GM18907 (cell line): ENCODE data around the gene GPBAR1.
"Not testable (repeated sequence)": the region's sequence is repeated elsewhere in the genome, so short reads cannot be mapped to it uniquely, and the experiment has no call there.

Source experiments
- ATAC-seq: cut with Tn5 transposase; IDR thresholded peaks from one replicate; pipeline ENCODE4 v1.9.1; 2021; ENCODE audit warnings: mild to moderate bottlenecking, moderate library complexity; ENCODE audit not compliant: unreplicated experiment

Gene GPBAR1

DNA sequence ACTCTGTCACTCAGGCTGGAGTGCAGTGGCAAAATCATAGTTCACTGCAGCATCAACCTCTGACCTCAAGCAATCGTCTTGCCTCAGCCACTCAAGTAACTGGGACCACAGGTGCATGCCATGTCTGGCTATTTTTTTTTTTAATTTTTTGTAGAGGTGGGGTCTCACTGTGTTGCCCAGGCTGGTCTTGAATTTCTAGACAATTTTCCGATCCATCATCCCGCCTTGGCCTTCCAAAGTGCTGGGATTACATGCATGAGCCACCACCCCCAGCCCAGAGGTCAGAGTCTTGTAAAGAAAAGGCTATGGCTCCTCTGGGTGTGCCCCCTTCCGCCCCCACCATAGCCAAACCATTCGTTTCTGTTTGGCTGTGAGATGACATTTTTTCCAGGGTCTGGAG, 44.6 kb downstream of the GPBAR1 start:
- ATAC-seq: no peak

DNA sequence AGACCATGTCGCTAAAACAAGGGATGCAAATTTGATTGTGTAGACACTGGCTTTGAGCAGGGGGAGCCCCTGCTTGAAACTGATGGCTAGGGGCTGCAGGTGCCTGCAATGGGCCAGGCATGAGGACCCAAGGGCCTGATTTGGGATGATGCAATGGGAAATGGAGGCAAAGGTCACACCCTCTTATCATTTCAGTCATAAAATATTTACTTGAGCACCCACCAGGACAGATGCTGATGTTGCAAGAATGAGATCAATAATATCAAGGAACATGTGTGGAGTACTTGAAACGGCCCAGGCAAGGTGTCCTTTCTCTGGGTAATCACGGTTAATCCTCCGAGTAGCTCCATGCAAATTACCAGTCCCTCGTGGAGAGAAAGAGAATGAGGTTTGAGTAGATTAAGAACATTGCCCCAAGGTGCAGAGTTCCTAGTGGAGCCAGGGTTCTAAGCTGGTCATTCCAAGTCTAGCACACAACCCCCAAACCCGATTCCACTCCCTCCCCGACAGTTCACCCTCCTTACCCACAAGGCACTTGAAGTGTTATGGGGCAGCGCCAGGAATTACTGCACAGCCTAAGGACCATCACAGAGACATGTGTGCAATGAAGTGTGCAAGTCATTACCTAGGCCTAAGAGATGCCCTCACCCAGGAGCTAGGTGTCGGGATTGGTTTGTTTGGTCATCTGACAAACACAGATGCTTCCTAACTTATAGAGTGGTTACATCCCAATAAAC, 45.5 kb downstream of the GPBAR1 start:
- ATAC-seq: no peak

DNA sequence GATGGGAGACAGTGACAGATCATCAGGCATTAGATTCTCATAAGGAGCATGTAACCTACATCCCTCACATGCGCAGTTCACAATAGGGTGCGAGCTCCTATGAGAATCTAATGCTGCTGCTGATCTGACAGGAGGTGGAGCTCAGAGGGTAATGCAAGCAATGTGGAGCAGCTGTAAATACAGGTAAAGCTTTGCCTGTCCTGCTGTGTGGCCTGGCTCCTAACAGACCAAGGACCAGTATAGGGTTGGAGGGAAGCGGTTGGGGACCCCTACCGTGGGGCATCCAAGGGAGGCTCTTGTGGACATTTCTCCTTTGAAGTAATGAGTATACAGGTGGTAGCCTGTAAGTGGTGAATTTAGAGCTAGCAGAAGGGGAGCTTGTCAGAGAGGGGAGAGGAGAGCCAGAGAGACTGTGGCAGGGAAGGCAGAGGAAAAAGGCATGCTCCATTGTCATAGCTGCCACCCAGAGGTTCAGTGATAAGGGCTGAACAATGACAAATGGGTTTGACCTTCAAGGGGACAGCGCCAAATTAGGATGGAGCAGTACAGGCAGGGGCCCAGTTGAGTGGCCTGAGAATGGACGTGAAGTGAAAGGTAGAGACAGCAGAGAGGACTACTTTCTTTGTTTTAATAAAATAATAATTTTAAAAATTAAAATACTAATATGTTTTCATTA, 46.7 kb downstream of the GPBAR1 start:
- ATAC-seq: no peak

DNA sequence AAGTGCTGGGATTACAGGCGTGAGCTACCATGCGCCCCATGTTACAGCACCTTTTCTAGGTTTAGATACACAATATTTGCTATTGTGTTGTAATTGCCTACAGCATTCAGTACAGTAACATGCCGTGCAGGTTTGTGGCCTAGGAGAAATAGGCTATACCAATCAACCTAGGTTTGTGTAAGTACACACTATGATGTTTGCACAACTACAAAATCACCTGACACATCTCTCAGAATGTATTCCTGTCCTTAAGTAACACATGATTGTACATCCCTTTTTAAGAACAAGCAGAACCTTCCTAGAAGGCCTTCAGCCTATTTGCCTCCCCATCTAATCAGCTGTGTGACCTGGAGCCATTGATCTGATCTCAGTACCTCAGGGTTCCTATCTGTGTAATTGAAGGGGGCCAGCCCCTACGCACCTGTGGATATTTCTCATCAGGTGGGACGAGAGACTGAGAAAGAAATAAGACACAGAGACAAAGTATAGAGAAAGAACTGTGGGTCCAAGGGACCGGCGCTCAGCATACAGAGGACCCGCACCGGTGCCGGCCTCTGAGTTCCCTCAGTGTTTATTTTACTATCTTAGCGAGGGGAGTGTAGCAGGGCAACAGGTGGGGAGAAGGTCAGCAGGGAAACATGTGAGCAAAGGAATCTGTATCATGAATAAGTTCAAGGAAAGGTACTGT, 50.2 kb downstream of the GPBAR1 start:
- no peak for ATAC-seq

DNA sequence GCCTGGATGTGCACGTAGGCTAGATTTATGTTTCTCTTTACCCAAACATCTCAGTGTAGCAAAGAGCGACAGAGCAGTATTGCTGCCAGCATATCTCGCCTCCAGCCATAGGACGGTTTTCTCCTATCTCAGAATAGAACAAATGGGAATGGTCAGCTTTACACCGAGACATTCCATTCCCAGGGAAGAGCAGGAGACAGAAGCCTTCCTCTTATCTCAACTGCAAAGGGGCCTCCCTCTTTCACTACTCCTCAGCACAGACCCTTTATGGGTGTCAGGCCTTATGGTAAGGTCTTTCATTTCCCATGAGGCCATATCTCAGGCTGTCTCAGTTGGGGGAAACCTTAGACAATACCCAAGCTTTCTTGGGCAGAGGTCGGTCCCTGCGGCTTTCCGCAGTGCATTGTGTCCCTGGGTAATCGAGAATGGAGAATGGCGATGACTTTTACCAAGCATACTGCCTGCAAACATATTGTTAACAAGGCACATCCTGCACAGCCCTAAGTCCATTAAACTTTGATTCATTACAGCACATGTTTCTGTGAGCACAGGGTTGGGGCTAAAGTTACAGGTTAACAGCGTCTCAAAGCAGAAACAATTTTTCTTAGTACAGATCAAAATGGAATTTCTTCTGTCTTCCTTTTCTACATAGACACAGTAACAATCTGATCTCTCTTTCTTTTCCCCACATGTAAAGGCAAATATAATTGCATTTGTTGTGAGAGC, 50.9 kb downstream of the GPBAR1 start:
- not testable (repeated sequence) for ATAC-seq

DNA sequence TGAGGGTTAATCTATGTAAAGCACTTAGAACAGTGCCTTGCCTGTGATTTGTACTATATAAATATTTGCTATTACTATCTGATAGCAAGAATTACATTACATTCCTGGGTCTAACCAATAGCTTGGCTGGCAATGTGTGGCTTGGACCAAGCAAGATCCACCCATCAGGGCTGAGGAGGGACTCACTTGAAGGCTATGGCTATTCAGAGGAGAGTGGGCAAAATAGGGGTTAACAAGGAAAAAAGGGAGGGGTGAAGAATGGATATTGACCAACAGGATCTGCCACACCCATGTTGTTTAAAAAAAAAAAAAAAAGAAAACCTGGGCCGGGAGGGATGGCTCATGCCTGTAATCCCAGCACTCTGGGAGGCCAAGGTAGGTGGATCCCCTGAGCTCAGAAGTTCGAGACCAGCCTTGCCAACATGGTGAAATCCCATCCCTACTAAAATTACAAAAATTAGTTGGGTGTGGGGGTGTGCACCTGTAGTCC, 51.5 kb downstream of the GPBAR1 start:
- no peak for ATAC-seq

DNA sequence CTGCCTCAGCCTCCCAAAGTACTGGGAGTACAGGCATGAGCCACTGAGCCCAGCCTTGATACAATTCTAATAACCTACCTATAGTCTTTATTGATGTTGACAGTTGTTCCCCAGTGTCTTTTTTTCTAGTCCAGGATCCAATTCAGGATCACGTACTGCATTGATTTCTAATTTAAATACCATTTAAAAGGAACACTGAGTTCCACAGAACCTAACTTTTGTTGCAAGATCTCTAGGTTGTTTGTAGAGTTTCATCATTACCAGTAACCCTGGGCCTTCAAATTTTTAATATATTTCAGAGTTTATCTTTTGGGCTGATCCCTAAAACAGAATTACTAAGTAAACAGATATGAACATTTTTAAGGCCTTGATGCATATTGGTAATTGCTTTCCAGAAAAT, 52.5 kb downstream of the GPBAR1 start:
- ATAC-seq: no peak
